Urinary bladder (tissue), 4 donors: ENCODE results near the gene PSTPIP2. TPM values are rescaled to one million over a fixed set of nuclear protein-coding genes. Genes with fewer than 3 reads are reported as not detected.

Experiments
- DNase-seq: peaks from one replicate; pipeline ENCODE4 v3.0.0-alpha.2; 2015; ENCODE audit errors: extremely low spot score
- H3K27ac ChIP-seq: one replicate; pipeline ENCODE4 v1.5.1; 2013; ENCODE audit warnings: low read depth, mild to moderate bottlenecking, moderate library complexity
- H3K36me3 ChIP-seq: one replicate; pipeline ENCODE4 v1.6.1; 2013; ENCODE audit warnings: mild to moderate bottlenecking, moderate library complexity; ENCODE audit not compliant: insufficient read depth
- H3K4me1 ChIP-seq: one replicate; pipeline ENCODE4 v1.6.1; 2013; ENCODE audit warnings: mild to moderate bottlenecking, moderate library complexity; ENCODE audit not compliant: insufficient read depth
- H3K4me3 ChIP-seq: one replicate; pipeline ENCODE4 v1.5.1; 2013; ENCODE audit warnings: low read depth, low read length
- WGBS: extraction: QIAGEN DNeasy Blood & Tissue Kit; methylation state at CpG from one replicate; pipeline ENCODE4 v1.1.7; 2013; 5-methylcytosine and 5-hydroxymethylcytosine counted together
- polyA plus RNA-seq: library from polyadenylated mRNA; stranded (reverse); fragments of 200-250 nt; gene quantifications from one replicate; pipeline ENCODE4 v1.2.3, GENCODE V29; 2013
- small RNA-seq: library from RNA; depleted of rRNA; stranded (forward); fragments of <200 nt; gene quantifications from one replicate; pipeline ENCODE3, GENCODE V24; 2014
- total RNA-seq: library from RNA; depleted of rRNA; stranded (reverse); fragments of >200 nt; gene quantifications from one replicate; pipeline ENCODE4 v1.2.3, GENCODE V29; 2014
- donor health status: healthy with polysubstance abuse.
- donor health status: healthy.

The PSTPIP2 gene
- total and polyA plus RNA-seq, 2 donors: 4.7 to 7.2 TPM

DNA sequence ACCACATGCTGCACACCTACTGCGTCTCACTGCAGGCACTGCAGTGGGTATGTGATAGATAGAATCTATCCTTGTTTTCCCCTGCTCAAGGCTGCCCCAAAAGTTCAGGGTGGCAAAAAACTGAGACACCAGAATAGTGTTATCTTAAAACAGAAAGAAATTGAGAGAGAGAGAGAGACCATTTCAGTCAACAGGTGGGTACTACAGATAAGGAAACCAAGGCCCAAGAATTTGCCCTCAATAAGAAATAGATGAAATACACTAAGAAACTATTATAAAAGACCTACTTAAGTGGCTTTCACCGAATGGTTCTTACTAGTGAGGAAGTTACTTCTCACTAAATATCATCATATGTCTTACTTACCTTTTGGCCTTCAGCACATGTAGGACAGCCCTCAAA lies 132.8 kb downstream of the PSTPIP2 start:
- WGBS: 95% methylated on average over 2 of the region's 2 CpGs
- Histone ChIP-seq H3K27ac (no peak overlapping the region), H3K36me3 (peaks cover 5% of the 10 kb centered on the region), H3K4me3 (no peak overlapping the region), H3K4me1 (no peaks in the 10 kb centered on the region)
- DNase-seq: no peak

GRCh38 chr18:45938488-45938935 lies 133.5 kb downstream of the PSTPIP2 start:
- Histone ChIP-seq H3K4me3 (no peak overlapping the region), H3K36me3 (peaks cover 5% of the 10 kb centered on the region), H3K27ac (no peak overlapping the region), H3K4me1 (no peaks in the 10 kb centered on the region)
- 64% methylated on average over 2 of the region's 2 CpGs for WGBS
- no peak for DNase-seq

- 84% methylated on average over 3 of the region's 3 CpGs for WGBS
- Histone ChIP-seq H3K36me3 (no peaks in the 10 kb centered on the region), H3K4me3 (no peak overlapping the region), H3K27ac (no peak overlapping the region), H3K4me1 (no peaks in the 10 kb centered on the region)
- no peak for DNase-seq
Observed at GRCh38 chr18:45935591-45936335, 136.3 kb downstream of the PSTPIP2 start.

Small RNA genes within 50 kb of the gene (small RNA-seq; reads per million reads assigned to genes)
- gene RN7SKP26: not detected
- not detected for gene RNU6-1278P
- 0.30 reads per million, percentile 9 among the genes with 10 or more reads in this experiment for gene RNY4P37

Other genes with a start within 250 kb of the PSTPIP2 start
- gene SIGLEC15, start 246.6 kb downstream of the PSTPIP2 start, total RNA-seq: 2.3 TPM
- gene SIGLEC15, start 246.6 kb downstream of the PSTPIP2 start, polyA plus RNA-seq: 1.3 TPM
- gene EPG5, start 104.9 kb downstream of the PSTPIP2 start, total RNA-seq: 39.8 TPM
- 6.8 TPM for gene EPG5, start 104.9 kb downstream of the PSTPIP2 start, polyA plus RNA-seq
- gene ATP5F1A, start 26.0 kb upstream of the PSTPIP2 start, total RNA-seq: 390 TPM
- gene ATP5F1A, start 26.0 kb upstream of the PSTPIP2 start, polyA plus RNA-seq: 406 TPM
- gene HAUS1, start 32.1 kb upstream of the PSTPIP2 start, total RNA-seq: 35.5 TPM
- 24.4 TPM for gene HAUS1, start 32.1 kb upstream of the PSTPIP2 start, polyA plus RNA-seq